Measurements from ENCODE around the gene KIRREL2.

DNA sequence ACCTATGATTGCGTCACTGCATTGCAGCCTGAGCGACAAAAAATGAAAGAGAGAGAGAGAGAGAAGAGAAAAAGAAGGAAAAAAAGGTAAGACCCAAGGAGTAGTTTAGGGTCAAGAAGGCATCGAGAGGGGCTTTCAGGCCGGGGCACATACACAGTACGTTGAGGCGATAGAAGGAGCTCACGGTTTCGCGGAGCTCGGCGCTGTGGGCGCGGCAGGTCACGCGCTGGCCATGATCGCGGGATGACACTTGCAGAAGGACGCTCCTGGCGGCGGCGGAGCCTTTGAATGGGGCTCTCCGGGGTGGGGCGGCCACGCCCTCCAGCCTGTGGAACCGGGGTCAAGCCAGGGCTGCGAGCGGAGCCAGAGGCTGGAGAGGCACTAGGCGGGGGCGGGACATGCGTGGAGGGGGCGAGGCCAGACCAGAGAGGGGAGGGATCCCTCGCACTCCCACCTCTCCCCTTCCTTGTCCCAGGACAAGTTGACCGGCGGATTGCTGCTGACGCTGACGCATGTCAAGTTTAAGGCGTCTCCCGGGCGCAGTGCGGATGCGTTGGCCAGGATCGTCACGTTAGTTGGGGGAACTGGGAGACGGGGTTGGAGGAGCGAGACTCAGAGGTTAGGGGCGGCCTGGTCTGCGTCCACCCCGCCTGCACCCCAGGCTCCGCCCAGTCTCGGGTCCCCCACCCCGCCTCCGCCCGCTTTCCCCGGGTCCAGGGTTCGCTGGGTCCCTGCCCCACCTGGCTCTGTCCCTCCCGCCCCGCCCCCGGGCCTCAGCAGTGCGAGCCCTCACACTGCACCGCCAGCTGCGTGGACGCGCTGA is 11.3 kb upstream of the KIRREL2 start:
- TF ChIP-seq, protein P1, sequence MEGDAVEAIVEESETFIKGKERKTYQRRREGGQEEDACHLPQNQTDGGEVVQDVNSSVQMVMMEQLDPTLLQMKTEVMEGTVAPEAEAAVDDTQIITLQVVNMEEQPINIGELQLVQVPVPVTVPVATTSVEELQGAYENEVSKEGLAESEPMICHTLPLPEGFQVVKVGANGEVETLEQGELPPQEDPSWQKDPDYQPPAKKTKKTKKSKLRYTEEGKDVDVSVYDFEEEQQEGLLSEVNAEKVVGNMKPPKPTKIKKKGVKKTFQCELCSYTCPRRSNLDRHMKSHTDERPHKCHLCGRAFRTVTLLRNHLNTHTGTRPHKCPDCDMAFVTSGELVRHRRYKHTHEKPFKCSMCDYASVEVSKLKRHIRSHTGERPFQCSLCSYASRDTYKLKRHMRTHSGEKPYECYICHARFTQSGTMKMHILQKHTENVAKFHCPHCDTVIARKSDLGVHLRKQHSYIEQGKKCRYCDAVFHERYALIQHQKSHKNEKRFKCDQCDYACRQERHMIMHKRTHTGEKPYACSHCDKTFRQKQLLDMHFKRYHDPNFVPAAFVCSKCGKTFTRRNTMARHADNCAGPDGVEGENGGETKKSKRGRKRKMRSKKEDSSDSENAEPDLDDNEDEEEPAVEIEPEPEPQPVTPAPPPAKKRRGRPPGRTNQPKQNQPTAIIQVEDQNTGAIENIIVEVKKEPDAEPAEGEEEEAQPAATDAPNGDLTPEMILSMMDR (IDR thresholded peaks at IDR 0.05; ENCODE audit: insufficient read depth, low read depth, low read length): no peak
- TF ChIP-seq EZH2 (IDR thresholded peaks at IDR 0.05; ENCODE audit: insufficient read depth, low read length): no peak

Data from astrocyte (in vitro differentiated cells and primary cell).